Fibroblast of lung (primary cell): ENCODE results near the gene KCNQ4. TPM values are rescaled to one million over a fixed set of nuclear protein-coding genes. Genes with fewer than 3 reads are reported as not detected.

Source experiments
- DNase-seq, 2 donors: peaks; one replicate each; pipeline versions ENCODE4 v3.0.0 to v3.0.0-alpha.2; 2010; ENCODE audit warnings: low read depth in 2 of 2
- H2AFZ ChIP-seq: 2 replicates; pipeline ENCODE4 v1.5.1; 2012; ENCODE audit warnings: low read length, control low read depth, inconsistent platforms
- H3K27ac ChIP-seq: 2 replicates; pipeline ENCODE4 v1.5.1; 2011; ENCODE audit warnings: low read length, control low read depth; ENCODE audit not compliant: insufficient read depth
- H3K27me3 ChIP-seq: 2 replicates; pipeline ENCODE4 v1.5.1; 2011; ENCODE audit warnings: mild to moderate bottlenecking, low read length; ENCODE audit not compliant: control insufficient read depth, insufficient read depth
- H3K36me3 ChIP-seq: 2 replicates; pipeline ENCODE4 v1.5.1; 2011; ENCODE audit warnings: low read length; ENCODE audit not compliant: control insufficient read depth, insufficient read depth
- H3K4me1 ChIP-seq: 2 replicates; pipeline ENCODE4 v1.5.1; 2011; ENCODE audit warnings: low read length; ENCODE audit not compliant: control insufficient read depth, insufficient read depth; ENCODE audit errors: extremely low read depth
- H3K4me2 ChIP-seq: 2 replicates; pipeline ENCODE4 v1.5.1; 2011; ENCODE audit warnings: low read length, control low read depth; ENCODE audit not compliant: insufficient read depth; ENCODE audit errors: extremely low read depth
- H3K4me3 ChIP-seq, 4 experiments: fragments of 200-600 bp in 1 of 4; sonication (generic) in 1 of 4; replicated peaks in 1 of 4; 2 replicates each; pipeline ENCODE4 v1.5.1; 2011 to 2016; ENCODE audit warnings: low read length in 4 of 4, low read depth in 3 of 4, mild to moderate bottlenecking in 3 of 4, control low read depth in 2 of 4, inconsistent platforms in 1 of 4, mixed read lengths in 1 of 4; ENCODE audit not compliant: insufficient read depth in 1 of 4; ENCODE audit errors: control extremely low read depth in 1 of 4
- H3K79me2 ChIP-seq: 2 replicates; pipeline ENCODE4 v1.5.1; 2012; ENCODE audit warnings: mild to moderate bottlenecking, low read length, inconsistent platforms; ENCODE audit not compliant: control insufficient read depth, insufficient read depth
- H3K9ac ChIP-seq: 2 replicates; pipeline ENCODE4 v1.5.1; 2011; ENCODE audit warnings: mild to moderate bottlenecking, low read length, control low read depth; ENCODE audit not compliant: insufficient read depth
- H3K9me3 ChIP-seq: 2 replicates; pipeline ENCODE4 v1.5.1; 2012; ENCODE audit warnings: low read depth, low read length; ENCODE audit not compliant: control insufficient read depth, insufficient read depth
- H4K20me1 ChIP-seq: 2 replicates; pipeline ENCODE4 v1.5.1; 2011; ENCODE audit warnings: low read length; ENCODE audit not compliant: control insufficient read depth, insufficient read depth; ENCODE audit errors: extremely low read depth
- EZH2 ChIP-seq: IDR thresholded peaks from 2 replicates; pipeline ENCODE4 v1.5.1; 2012; ENCODE audit warnings: low read length, control low read depth, mild to moderate bottlenecking; ENCODE audit errors: missing control alignments
- polyA plus RNA-seq, 2 donors: library from polyadenylated mRNA; depleted of rRNA in 1 of 2; stranded (reverse) in 1 of 2; unstranded in 1 of 2; fragments of >200 nt; gene quantifications; 2 replicates each; pipeline ENCODE4 v1.2.1, GENCODE V29; 2011 to 2012; ENCODE audit warnings: missing spikeins in 1 of 2
- total RNA-seq: library from RNA; depleted of rRNA; stranded (reverse); fragments of >200 nt; gene quantifications from 2 replicates; pipeline ENCODE4 v1.2.1, GENCODE V29; 2014
- TF ChIP-seq, protein P1 (sequence below), 2 donors: IDR thresholded peaks in 1 of 2; conservative IDR thresholded peaks in 1 of 2; 1 replicate in 1 of 2; 2 replicates in 1 of 2; pipeline ENCODE4 v1.5.1; 2011 to 2012; ENCODE audit warnings: low read length in 2 of 2, control low read depth in 1 of 2, inconsistent platforms in 1 of 2, low read depth in 1 of 2, mild to moderate bottlenecking in 1 of 2

KCNQ4 gene
- total and polyA plus RNA-seq, 2 donors (not counting 1 experiment from before 2014, with no cell fraction given) = under 0.01 to 0.03 TPM

DNA sequence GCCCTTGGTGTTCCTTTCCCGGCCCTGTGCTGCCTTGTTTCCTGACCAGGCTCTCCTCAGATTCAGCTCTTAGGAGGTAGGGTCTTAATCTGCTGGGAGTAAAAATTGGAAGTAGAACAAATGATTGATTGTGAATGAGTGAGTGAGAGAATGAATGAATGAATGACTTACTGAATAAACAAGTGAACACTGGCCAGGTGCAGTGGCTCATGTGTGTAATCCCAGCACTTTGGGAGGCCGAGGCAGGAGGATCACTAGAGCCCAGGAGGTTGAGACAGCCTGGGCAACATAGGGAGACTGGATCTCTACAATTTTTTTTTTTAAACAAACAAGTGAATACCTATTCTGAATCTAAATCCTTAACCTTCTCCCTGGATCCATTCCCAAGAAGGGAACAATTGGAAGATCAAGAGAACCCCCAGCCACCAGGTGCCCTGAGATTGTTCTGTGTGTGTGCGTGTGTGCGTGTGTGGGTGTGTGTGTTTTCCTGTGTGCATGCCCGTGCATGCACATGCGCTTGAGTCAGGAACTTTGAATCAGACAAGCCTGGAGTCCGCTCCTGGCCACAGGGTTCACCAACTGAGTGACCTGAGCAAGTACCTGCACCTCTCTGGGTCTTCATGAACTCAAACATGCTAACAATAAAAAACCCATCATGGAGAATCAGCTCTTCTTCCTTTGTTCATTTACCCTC is 102.9 kb downstream of the KCNQ4 start:
- Histone ChIP-seq H2AFZ (no peak overlapping the region), H3K4me3 (no peak overlapping the region), H3K27ac (no peak overlapping the region), H3K9ac (no peak overlapping the region), H3K27me3 (peaks cover 4% of the 10 kb centered on the region), H3K4me2 (no peak overlapping the region), H3K36me3 (no peaks in the 10 kb centered on the region), H3K79me2 (no peaks in the 10 kb centered on the region), H4K20me1 (no peaks in the 10 kb centered on the region), H3K9me3 (no peaks in the 10 kb centered on the region), H3K4me1 (no peaks in the 10 kb centered on the region)
- TF ChIP-seq, protein P1, sequence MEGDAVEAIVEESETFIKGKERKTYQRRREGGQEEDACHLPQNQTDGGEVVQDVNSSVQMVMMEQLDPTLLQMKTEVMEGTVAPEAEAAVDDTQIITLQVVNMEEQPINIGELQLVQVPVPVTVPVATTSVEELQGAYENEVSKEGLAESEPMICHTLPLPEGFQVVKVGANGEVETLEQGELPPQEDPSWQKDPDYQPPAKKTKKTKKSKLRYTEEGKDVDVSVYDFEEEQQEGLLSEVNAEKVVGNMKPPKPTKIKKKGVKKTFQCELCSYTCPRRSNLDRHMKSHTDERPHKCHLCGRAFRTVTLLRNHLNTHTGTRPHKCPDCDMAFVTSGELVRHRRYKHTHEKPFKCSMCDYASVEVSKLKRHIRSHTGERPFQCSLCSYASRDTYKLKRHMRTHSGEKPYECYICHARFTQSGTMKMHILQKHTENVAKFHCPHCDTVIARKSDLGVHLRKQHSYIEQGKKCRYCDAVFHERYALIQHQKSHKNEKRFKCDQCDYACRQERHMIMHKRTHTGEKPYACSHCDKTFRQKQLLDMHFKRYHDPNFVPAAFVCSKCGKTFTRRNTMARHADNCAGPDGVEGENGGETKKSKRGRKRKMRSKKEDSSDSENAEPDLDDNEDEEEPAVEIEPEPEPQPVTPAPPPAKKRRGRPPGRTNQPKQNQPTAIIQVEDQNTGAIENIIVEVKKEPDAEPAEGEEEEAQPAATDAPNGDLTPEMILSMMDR (conservative IDR thresholded peaks at IDR 0.05 in 1 of 2, IDR thresholded peaks at IDR 0.05 in 1 of 2; ENCODE audit: low read depth in 1 of 2, low read length in 2 of 2) = no peak
- no peak for TF ChIP-seq EZH2
- DNase-seq = no peak

DNA sequence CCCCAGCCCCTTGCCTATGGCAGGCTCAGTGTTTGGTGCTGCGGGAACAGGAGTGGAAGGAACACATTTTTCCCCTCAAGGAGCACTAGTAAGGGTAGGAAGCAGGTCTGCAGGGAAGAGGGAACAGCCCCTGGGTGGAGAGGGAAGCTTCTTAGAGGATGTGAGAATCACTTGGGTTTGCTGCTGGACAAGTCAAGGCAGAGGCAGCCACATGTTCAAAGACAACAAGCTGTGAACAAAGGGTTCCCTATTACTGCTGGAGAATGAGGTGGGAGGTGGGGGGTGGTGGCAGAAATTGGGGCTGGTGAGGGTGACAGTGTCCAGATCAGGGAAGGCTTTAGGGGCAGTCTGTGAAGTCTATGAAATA is 103.4 kb downstream of the KCNQ4 start:
- H3K9ac ChIP-seq = no peak overlapping the region
- no peaks in the 10 kb centered on the region for H3K79me2 ChIP-seq
- H2AFZ ChIP-seq = no peak overlapping the region

GRCh38 chr1:40887652-40888051 is 104.1 kb downstream of the KCNQ4 start:
- no peaks in the 10 kb centered on the region for H4K20me1 ChIP-seq

More for the DNA sequence above, 103.4 kb downstream of the KCNQ4 start:
- Histone ChIP-seq H3K27ac (no peak overlapping the region), H3K4me2 (no peak overlapping the region), H4K20me1 (no peaks in the 10 kb centered on the region), H3K36me3 (no peaks in the 10 kb centered on the region), H3K4me1 (no peaks in the 10 kb centered on the region), H3K9me3 (no peaks in the 10 kb centered on the region), H3K27me3 (peaks cover 4% of the 10 kb centered on the region), H3K4me3 (no peak overlapping the region)
- DNase-seq = no peak
- TF ChIP-seq, protein P1 (conservative IDR thresholded peaks at IDR 0.05 in 1 of 2, IDR thresholded peaks at IDR 0.05 in 1 of 2; ENCODE audit: low read depth in 1 of 2, low read length in 2 of 2) = no peak
- TF ChIP-seq EZH2 = no peak

More at GRCh38 chr1:40887652-40888051, 104.1 kb downstream of the KCNQ4 start:
- Histone ChIP-seq H3K79me2 (no peaks in the 10 kb centered on the region), H3K4me2 (no peak overlapping the region), H3K4me3 (no peak overlapping the region), H3K36me3 (no peaks in the 10 kb centered on the region), H3K27ac (no peak overlapping the region), H2AFZ (no peak overlapping the region), H3K4me1 (no peaks in the 10 kb centered on the region), H3K9me3 (no peaks in the 10 kb centered on the region), H3K9ac (no peak overlapping the region), H3K27me3 (peaks cover 4% of the 10 kb centered on the region)
- TF ChIP-seq, protein P1 (conservative IDR thresholded peaks at IDR 0.05 in 1 of 2, IDR thresholded peaks at IDR 0.05 in 1 of 2; ENCODE audit: low read depth in 1 of 2, low read length in 2 of 2) = no peak
- TF ChIP-seq EZH2 = no peak
- no peak for DNase-seq

Other genes with a start within 250 kb of the KCNQ4 start
- 0.33 and 0.51 TPM in 2 replicates for gene RIMS3, start 118.1 kb upstream of the KCNQ4 start, total RNA-seq
- gene RIMS3, start 118.1 kb upstream of the KCNQ4 start, polyA plus RNA-seq = 0.11 and 0.12 TPM in 2 replicates
- gene NFYC, start 92.1 kb upstream of the KCNQ4 start, total RNA-seq = 17.5 and 23.8 TPM in 2 replicates
- 31.0 and 48.2 TPM in 2 replicates for gene NFYC, start 92.1 kb upstream of the KCNQ4 start, polyA plus RNA-seq
- 1.7 and 2.6 TPM in 2 replicates for gene CITED4, start 78.6 kb downstream of the KCNQ4 start, total RNA-seq
- gene CITED4, start 78.6 kb downstream of the KCNQ4 start, polyA plus RNA-seq = 0.20 and 0.58 TPM in 2 replicates
- gene CTPS1, start 195.9 kb downstream of the KCNQ4 start, total RNA-seq = 11.3 and 12.1 TPM in 2 replicates
- gene CTPS1, start 195.9 kb downstream of the KCNQ4 start, polyA plus RNA-seq = 26.5 and 52.0 TPM in 2 replicates
- gene SLFNL1, start 237.9 kb downstream of the KCNQ4 start, total RNA-seq = 0.51 and 0.66 TPM in 2 replicates
- gene SLFNL1, start 237.9 kb downstream of the KCNQ4 start, polyA plus RNA-seq = 0.01 TPM in 1 of 2 replicates, not detected in the other